OCI-LY3 (cell line): ENCODE measurements around the gene SRL.

Experiments
- EZH2phosphoT487 ChIP-seq: fragments of 200-600 bp; shearing (Covaris generic); IDR thresholded peaks from 2 replicates; pipeline ENCODE4 v1.6.1; 2018; ENCODE audit warnings: antibody characterized with exemption, mixed run types, low read depth
- TF ChIP-seq, protein P1 (sequence below): fragments of 200-600, 300-600 bp; sonication (generic); IDR thresholded peaks from 2 replicates; pipeline ENCODE4 v1.5.1; 2014; ENCODE audit warnings: antibody characterized with exemption, low read length, low read depth

DNA sequence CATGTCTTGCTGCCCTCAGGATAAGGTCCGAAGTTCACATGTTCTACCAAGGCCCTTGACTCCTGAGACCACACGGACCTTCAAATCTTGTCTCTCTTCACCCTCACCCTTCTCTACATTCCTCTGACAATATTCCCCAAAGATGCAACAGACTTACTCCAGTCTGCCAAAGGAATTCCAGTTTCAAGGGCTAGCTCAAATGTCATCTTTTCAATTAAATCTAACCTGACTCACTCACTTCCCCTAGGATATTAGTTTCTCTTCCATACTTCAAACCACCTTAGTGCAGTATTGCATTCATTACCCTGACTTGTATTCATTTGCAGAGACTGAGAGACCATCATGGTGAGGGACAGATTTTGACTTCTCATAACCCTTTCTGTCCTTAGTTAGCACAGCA is 66.0 kb downstream of the SRL start:
- TF ChIP-seq, protein P1, sequence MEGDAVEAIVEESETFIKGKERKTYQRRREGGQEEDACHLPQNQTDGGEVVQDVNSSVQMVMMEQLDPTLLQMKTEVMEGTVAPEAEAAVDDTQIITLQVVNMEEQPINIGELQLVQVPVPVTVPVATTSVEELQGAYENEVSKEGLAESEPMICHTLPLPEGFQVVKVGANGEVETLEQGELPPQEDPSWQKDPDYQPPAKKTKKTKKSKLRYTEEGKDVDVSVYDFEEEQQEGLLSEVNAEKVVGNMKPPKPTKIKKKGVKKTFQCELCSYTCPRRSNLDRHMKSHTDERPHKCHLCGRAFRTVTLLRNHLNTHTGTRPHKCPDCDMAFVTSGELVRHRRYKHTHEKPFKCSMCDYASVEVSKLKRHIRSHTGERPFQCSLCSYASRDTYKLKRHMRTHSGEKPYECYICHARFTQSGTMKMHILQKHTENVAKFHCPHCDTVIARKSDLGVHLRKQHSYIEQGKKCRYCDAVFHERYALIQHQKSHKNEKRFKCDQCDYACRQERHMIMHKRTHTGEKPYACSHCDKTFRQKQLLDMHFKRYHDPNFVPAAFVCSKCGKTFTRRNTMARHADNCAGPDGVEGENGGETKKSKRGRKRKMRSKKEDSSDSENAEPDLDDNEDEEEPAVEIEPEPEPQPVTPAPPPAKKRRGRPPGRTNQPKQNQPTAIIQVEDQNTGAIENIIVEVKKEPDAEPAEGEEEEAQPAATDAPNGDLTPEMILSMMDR: no peak
- TF ChIP-seq EZH2phosphoT487: no peak
